ENCODE measurements around the gene CGAS.

GRCh38 chr6:73418081-73418741, 33.9 kb downstream of the CGAS start:
- TF ChIP-seq EZH2 (IDR thresholded peaks at IDR 0.05; ENCODE audit: insufficient read depth, low read length) (no peak), CTCF (IDR thresholded peaks at IDR 0.05; ENCODE audit: insufficient read depth, low read depth, low read length) (no peak)
